Measurements from ENCODE around the gene FRA10AC1.

The FRA10AC1 gene

GRCh38 chr10:93722550-93722949, 20.2 kb upstream of the FRA10AC1 start:
- in situ Hi-C loops (cut with HindIII; ENCODE audit: low pct_ligation_motif_present, low sequenced_read_pairs), result no loop called here
- no peaks in the 10 kb centered on the region for H3K36me3 ChIP-seq (replicated peaks)
- peaks cover 18% of the 10 kb centered on the region for H3K27me3 ChIP-seq (replicated peaks)
- DNase-seq, result no peak
- no peak for TF ChIP-seq CTCF (IDR thresholded peaks at IDR 0.05; ENCODE audit: low read depth, low read length, missing control alignments)
- no peak overlapping the region for H3K27ac ChIP-seq
- no peak overlapping the region for H3K4me3 ChIP-seq (ENCODE audit: low read depth, low read length)

GRCh38 chr10:93719901-93720300, 17.5 kb upstream of the FRA10AC1 start:
- Histone ChIP-seq H3K27ac (no peak overlapping the region), H3K27me3 (replicated peaks) (no peaks in the 10 kb centered on the region), H3K36me3 (replicated peaks) (no peaks in the 10 kb centered on the region), H3K4me3 (ENCODE audit: low read depth, low read length) (no peak overlapping the region)
- in situ Hi-C loops (cut with HindIII; ENCODE audit: low pct_ligation_motif_present, low sequenced_read_pairs), result no loop called here
- TF ChIP-seq CTCF (IDR thresholded peaks at IDR 0.05; ENCODE audit: low read depth, low read length, missing control alignments), result no peak
- DNase-seq, result no peak

GRCh38 chr10:93718937-93719725, 16.7 kb upstream of the FRA10AC1 start:
- in situ Hi-C loops (cut with HindIII; ENCODE audit: low pct_ligation_motif_present, low sequenced_read_pairs), result no loop called here

GRCh38 chr10:93716766-93717165, 14.4 kb upstream of the FRA10AC1 start:
- no peak for TF ChIP-seq CTCF (IDR thresholded peaks at IDR 0.05; ENCODE audit: low read depth, low read length, missing control alignments)
- in situ Hi-C loops (cut with HindIII; ENCODE audit: low pct_ligation_motif_present, low sequenced_read_pairs), result no loop called here
- Histone ChIP-seq H3K4me3 (ENCODE audit: low read depth, low read length) (no peak overlapping the region), H3K36me3 (replicated peaks) (no peaks in the 10 kb centered on the region), H3K27me3 (replicated peaks) (no peaks in the 10 kb centered on the region), H3K27ac (no peak overlapping the region)
- no peak for DNase-seq

More at GRCh38 chr10:93718937-93719725, 16.7 kb upstream of the FRA10AC1 start:
- TF ChIP-seq CTCF (IDR thresholded peaks at IDR 0.05; ENCODE audit: low read depth, low read length, missing control alignments), result peak; percentile 1
- no peak for DNase-seq
- Histone ChIP-seq H3K27me3 (replicated peaks) (no peaks in the 10 kb centered on the region), H3K27ac (no peak overlapping the region), H3K4me3 (ENCODE audit: low read depth, low read length) (no peak overlapping the region), H3K36me3 (replicated peaks) (no peaks in the 10 kb centered on the region)

- DNase-seq, result no peak
- in situ Hi-C loops (cut with HindIII; ENCODE audit: low pct_ligation_motif_present, low sequenced_read_pairs), result no loop called here
These were observed 13.0 kb upstream of the FRA10AC1 start for GRCh38 chr10:93715345-93715744.

More at GRCh38 chr10:93715345-93715744, 13.0 kb upstream of the FRA10AC1 start:
- Histone ChIP-seq H3K27ac (no peak overlapping the region), H3K4me3 (ENCODE audit: low read depth, low read length) (no peak overlapping the region), H3K27me3 (replicated peaks) (no peaks in the 10 kb centered on the region), H3K36me3 (replicated peaks) (no peaks in the 10 kb centered on the region)
- TF ChIP-seq CTCF (IDR thresholded peaks at IDR 0.05; ENCODE audit: low read depth, low read length, missing control alignments), result no peak
